Stomach (tissue), 4 donors: ENCODE results near the gene OR5K1.

Experiments
- CTCF ChIP-seq, 7 experiments: fragments of 450-650 bp in 4 of 7; fragments of 200-600 bp in 3 of 7; sonication (generic) in 3 of 7; IDR thresholded peaks; one replicate each; pipeline ENCODE4 v1.5.1; 2016 to 2019; ENCODE audit warnings: antibody characterized with exemption in 7 of 7, control low read depth in 2 of 7, mild to moderate bottlenecking in 1 of 7
- EP300 ChIP-seq: sonication (generic); formaldehyde crosslinking; IDR thresholded peaks from one replicate; pipeline ENCODE4 v1.6.1; 2017; ENCODE audit warnings: antibody characterized with exemption
- POLR2A ChIP-seq, 4 donors: fragments of 450-650 bp; IDR thresholded peaks; one replicate each; pipeline ENCODE4 v1.6.1; 2016; ENCODE audit warnings: antibody characterized with exemption in 4 of 4, control low read depth in 2 of 4, mild to moderate bottlenecking in 1 of 4, moderate library complexity in 1 of 4
- POLR2AphosphoS5 ChIP-seq, 3 donors: sonication (generic); formaldehyde crosslinking; IDR thresholded peaks; one replicate each; pipeline ENCODE4 v1.6.1; 2016; ENCODE audit warnings: antibody characterized with exemption in 3 of 3

DNA sequence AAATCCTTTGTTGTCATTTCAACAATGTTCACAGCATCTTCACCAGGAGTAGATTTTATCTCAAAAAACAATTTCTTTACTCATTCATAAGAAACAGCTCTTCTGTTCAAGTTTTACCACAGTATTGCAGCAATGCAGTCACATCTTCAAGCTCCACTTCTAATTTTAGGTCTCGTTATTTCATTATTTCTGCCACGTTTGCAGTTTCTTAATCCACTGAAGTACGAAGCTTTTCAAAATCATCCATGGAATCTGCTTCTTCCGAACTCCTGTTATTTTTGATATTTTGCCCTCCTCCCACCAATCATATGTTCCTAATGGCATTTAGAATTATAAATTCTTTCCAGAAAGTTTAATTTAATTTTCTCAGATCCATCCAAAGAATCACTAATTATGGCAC lies 12.6 kb upstream of the OR5K1 start:
- TF ChIP-seq POLR2A (IDR thresholded peaks at IDR 0.05) (no peak), POLR2AphosphoS5 (IDR thresholded peaks at IDR 0.05) (no peak), CTCF (IDR thresholded peaks at IDR 0.05) (no peak), EP300 (no peak)
